GM21786 (cell line): Measurements from ENCODE around the gene KCNMB1.
A peak's percentile ranks its signal among the peaks of the same experiment; 100 is the strongest.

Experiments
- ATAC-seq: cut with Tn5 transposase; IDR thresholded peaks from one replicate; pipeline ENCODE4 v1.9.1; 2021; ENCODE audit not compliant: unreplicated experiment

The KCNMB1 gene

GRCh38 chr5:170343177-170343576, 46.0 kb downstream of the KCNMB1 start:
- ATAC-seq = no peak

DNA sequence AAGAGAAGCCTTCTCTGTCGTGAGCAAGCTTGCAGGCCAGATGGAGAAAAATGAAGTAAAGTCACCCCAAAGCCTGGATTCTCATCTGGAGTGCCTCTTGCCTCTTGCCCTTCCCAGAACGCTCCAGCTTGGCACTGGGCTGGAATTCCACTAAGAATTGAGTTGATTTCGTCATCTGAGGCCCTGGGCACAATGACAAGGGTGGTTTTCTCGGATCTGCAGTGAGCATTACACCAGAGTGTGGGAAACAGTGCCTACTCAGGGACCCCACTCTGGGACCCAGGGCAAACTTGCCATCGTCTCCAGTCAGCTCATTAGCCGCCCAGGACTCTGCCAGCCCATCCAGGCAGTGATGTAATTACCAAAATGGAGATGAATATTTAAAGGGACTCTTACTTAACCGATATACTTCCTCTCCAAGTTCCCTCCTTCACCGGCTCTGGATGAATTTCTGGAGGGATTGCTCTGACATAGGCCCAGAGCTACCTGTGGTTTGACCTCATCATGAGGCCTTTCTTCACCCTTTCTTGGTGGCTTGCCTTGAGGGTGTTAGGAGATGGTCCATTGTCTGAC, 46.9 kb downstream of the KCNMB1 start:
- no peak for ATAC-seq

DNA sequence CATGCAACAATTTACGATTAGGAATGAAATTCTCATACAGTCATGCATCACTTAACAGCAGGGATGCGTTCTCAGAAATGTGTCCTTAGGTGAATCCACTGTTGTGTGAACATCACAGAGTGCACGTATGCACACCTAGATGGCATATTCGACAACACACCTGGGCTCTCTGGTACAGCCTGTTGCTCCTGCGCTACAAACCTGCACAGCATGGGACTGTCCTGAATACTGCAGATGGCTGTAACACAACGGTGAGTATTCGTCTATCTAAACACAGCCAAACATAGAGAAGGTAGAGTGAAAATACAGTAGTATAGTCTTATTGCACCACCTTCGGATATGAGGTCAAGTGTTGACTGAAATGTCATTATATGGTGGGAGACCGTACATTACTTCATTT, 47.6 kb downstream of the KCNMB1 start:
- no peak for ATAC-seq

GRCh38 chr5:170339780-170340167, 49.4 kb downstream of the KCNMB1 start:
- ATAC-seq = no peak

DNA sequence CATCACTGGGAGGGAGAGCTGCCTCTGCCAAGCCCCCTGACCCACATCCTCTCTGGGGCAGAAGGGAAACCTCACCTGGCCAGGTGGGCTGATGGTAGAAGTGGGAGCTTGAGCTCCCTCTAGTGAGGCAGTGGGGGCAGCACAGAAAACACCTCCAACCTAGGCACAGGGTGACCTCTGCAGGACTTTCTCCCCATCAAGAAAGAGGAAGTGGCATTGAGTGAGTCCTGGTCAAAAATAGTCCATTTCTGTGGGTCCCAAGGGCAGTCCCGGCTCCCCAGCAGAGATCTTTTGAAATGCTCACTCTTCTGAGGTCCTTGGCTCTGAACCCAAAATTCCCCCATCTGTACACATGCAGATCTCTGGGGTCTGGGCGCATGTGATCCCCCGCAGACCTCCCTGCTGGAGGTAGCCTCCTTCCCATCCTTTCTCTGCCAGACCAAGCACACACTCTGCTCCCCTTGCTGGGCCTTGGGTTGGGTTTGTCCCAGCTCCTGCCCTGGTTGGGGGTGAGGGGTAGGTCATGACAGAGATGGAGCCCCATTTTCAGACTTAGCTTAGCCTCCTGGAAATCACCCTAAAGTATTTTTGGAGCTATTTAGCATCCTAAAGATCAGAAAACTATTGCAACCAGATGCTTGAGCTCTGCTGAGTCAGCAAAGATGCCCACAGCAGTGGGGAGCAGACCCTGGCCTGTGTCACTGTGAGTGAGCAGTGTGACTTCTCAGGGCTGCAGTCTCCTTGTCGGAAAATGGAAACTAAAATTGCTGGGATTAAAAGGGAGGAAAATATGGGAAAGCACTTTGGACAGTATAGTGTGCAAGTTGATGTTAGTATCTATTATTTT, 50.0 kb downstream of the KCNMB1 start:
- peak; percentile 92 for ATAC-seq

DNA sequence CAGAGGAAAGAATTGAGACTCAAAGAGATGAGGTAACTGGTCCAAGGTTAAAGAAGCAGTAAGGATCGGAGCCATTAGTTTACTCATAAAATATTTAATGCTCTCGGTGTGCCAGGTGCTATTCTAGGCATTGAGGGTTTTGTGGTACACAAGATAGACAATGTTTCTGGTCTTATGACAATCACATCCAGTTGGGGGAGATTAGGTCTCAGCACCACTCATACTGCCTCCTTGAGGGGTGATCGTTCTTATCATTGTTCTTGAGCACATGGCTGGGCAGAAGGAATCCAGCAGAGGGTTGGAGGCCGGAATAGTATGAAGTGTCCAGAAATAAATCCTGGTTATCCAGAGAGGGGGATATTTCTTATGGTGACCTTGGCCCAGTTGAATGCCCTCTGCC, 50.9 kb downstream of the KCNMB1 start:
- no peak for ATAC-seq

- no peak for ATAC-seq
Observed at GRCh38 chr5:170337045-170337733, 52.0 kb downstream of the KCNMB1 start.

DNA sequence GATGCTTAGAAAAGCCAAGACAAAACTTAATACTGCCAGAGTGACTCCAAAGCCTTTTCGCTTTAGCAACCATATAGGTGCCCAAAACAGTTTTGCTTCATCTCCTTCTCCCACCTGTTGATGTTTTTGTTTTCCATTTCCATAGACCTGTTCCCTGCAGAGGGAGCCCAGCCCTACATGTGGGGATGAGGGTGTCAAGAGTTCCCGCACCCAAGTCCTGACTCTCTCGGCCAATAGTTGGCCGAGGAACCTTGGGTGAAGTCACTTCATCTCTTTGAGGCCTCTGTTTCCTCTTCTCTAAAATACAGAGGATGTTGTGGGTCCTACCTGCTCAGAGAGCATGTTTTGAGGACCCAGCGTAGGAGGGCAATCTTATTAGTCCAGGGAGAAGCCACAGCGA, 53.1 kb downstream of the KCNMB1 start:
- no peak for ATAC-seq

GRCh38 chr5:170334626-170335025, 54.5 kb downstream of the KCNMB1 start:
- no peak for ATAC-seq

- peak; percentile 66 for ATAC-seq
Observed at GRCh38 chr5:170333161-170333910, 55.8 kb downstream of the KCNMB1 start.

DNA sequence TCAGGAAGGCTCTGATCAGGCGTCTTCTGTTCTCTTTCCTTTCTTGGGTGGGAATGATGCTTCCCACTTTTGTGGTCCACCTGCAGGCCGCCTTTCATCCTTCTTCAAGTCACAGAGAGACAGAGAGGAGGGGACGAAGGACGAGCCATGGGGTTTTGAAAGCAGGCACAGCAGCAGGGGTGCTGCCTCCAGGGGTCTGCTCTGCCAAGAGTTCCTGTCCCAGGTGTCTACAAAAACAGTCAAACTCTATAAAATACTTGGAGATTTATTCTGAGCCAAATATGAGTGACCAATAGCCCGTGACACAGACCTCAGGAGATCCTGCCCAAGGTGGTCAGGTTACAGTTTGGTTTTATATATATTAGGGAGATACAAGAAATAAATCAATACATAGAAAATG, 57.1 kb downstream of the KCNMB1 start:
- ATAC-seq = no peak

- ATAC-seq = no peak
Observed at GRCh38 chr5:170330568-170331054, 58.6 kb downstream of the KCNMB1 start.

DNA sequence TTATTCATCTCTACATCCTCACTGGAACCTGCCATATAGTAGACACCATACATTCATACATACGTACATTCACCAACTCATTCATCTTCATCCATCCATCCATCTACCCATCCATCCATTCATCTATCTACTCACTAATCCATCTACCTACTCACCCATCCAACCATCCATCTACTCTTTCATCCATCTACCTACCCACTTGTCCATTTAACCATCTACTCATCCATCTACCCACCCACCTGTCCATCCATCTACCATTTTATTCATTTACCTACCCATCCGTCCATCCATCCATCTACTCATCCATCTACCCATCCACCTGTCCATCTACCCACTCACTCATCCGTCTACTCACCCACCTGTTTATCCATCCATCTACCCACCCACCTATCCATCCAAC, 59.6 kb downstream of the KCNMB1 start:
- no peak for ATAC-seq

- ATAC-seq = no peak
Observed at GRCh38 chr5:170327829-170328228, 61.3 kb downstream of the KCNMB1 start.

DNA sequence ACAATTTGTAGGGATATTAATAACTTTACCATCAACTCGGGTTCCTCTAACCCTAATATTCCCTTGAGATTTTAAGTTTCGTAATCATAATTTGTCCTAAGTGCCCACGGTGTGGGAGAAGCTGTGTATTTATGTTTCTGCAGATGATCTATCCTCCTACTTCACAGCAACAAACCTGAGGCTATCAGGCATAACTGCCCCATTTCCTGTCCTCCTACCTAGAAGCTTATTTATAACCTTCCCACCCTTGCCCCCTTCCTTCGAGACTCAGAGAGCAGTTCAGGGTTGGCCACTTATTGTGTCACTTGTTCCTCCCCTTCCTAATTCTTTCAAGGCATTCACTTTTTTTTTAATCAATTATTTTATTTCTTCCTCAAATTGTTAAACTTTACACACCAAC, 62.0 kb downstream of the KCNMB1 start:
- ATAC-seq = peak; percentile 39
